Right atrium auricular region (tissue), 2 donors: ENCODE data around the gene PAGE4. TPM values are rescaled to one million over a fixed set of nuclear protein-coding genes. Genes with fewer than 3 reads are reported as not detected.

ENCODE experiments used
- DNase-seq: peaks from one replicate; pipeline ENCODE4 v3.0.0-alpha.2; 2019; ENCODE audit warnings: low spot score
- H3K27ac ChIP-seq, 2 donors: fragments of 200-600 bp; sonication (generic); 1 replicate in 1 of 2; 2 replicates in 1 of 2; pipeline ENCODE4 v1.5.1; 2016 to 2019
- H3K27me3 ChIP-seq, 2 donors: fragments of 200-600 bp; sonication (generic); one replicate each; pipeline versions ENCODE4 v1.5.1 to v1.6.0; 2017 to 2019
- H3K36me3 ChIP-seq: fragments of 200-600 bp; sonication (generic); one replicate; pipeline ENCODE4 v1.5.1; 2016
- H3K4me1 ChIP-seq, 2 donors: fragments of 200-600 bp; sonication (generic); one replicate each; pipeline versions ENCODE4 v1.5.1 to v1.6.0; 2017 to 2019
- H3K4me3 ChIP-seq, 2 donors: fragments of 200-600 bp; sonication (generic); 1 replicate in 1 of 2; 2 replicates in 1 of 2; pipeline ENCODE4 v1.5.1; 2017 to 2019; ENCODE audit warnings: mild to moderate bottlenecking in 1 of 2, moderate library complexity in 1 of 2
- H3K9me3 ChIP-seq, 2 donors: fragments of 200-600 bp; sonication (generic); one replicate each; pipeline ENCODE4 v1.5.1; 2019
- CTCF ChIP-seq, 2 donors: fragments of 200-600 bp; sonication (generic); IDR thresholded peaks; one replicate each; pipeline ENCODE4 v1.5.1; 2019; ENCODE audit warnings: antibody characterized with exemption in 2 of 2
- total RNA-seq, 2 donors: library from RNA; depleted of rRNA; stranded (reverse); fragments of >200 nt; gene quantifications; one replicate each; pipeline ENCODE4 v1.1.0, GENCODE V29; 2016

Gene PAGE4
- not detected for total RNA-seq

GRCh38 chrX:49829016-49829415, at the start of gene PAGE4:
TSS of gene PAGE4 (plus strand) at chrX:49829303. CDS start at chrX:49830429, 1,126 bp downstream.
- Histone ChIP-seq H3K27ac (no peak within 1 kb of the TSS), H3K4me3 (no peak within 1 kb of the TSS), H3K9me3 (no peaks in the 10 kb centered on the region), H3K4me1 (no peaks in the 10 kb centered on the region), H3K27me3 (peaks cover 0 to 3% of the 10 kb centered on the region in 2 donors), H3K36me3 (no peaks in the 10 kb centered on the region)
- DNase-seq = no peak
- TF ChIP-seq CTCF (IDR thresholded peaks at IDR 0.05) = no peak

- Histone ChIP-seq H3K9me3 (no peaks in the 10 kb centered on the region), H3K4me1 (no peaks in the 10 kb centered on the region), H3K4me3 (no peak overlapping the region), H3K27me3 (no peaks in the 10 kb centered on the region), H3K27ac (no peak overlapping the region), H3K36me3 (no peaks in the 10 kb centered on the region)
- no peak for DNase-seq
- no peak for TF ChIP-seq CTCF (IDR thresholded peaks at IDR 0.05)
Observed at GRCh38 chrX:49784747-49785280, 44.3 kb upstream of the PAGE4 start.

- H3K9me3 ChIP-seq = no peaks in the 10 kb centered on the region
- no peak overlapping the region for H3K27ac ChIP-seq
- DNase-seq = no peak
- H3K36me3 ChIP-seq = no peaks in the 10 kb centered on the region
- no peaks in the 10 kb centered on the region for H3K27me3 ChIP-seq
- no peak for TF ChIP-seq CTCF (IDR thresholded peaks at IDR 0.05)
- H3K4me3 ChIP-seq = no peak overlapping the region
- H3K4me1 ChIP-seq = no peaks in the 10 kb centered on the region
Observed at GRCh38 chrX:49792376-49792775, 36.7 kb upstream of the PAGE4 start.

GRCh38 chrX:49793686-49794085, 35.4 kb upstream of the PAGE4 start:
- H3K27ac ChIP-seq = no peak overlapping the region
- no peaks in the 10 kb centered on the region for H3K27me3 ChIP-seq
- no peaks in the 10 kb centered on the region for H3K4me1 ChIP-seq
- no peak for TF ChIP-seq CTCF (IDR thresholded peaks at IDR 0.05)
- no peaks in the 10 kb centered on the region for H3K36me3 ChIP-seq
- no peak for DNase-seq
- no peak overlapping the region for H3K4me3 ChIP-seq
- peaks cover 0 to 5% of the 10 kb centered on the region in 2 donors for H3K9me3 ChIP-seq

GRCh38 chrX:49799828-49800227, 29.3 kb upstream of the PAGE4 start:
- Histone ChIP-seq H3K4me3 (no peak overlapping the region), H3K27ac (no peak overlapping the region), H3K27me3 (no peaks in the 10 kb centered on the region), H3K36me3 (no peaks in the 10 kb centered on the region), H3K9me3 (peaks cover 0 to 12% of the 10 kb centered on the region in 2 donors), H3K4me1 (no peaks in the 10 kb centered on the region)
- no peak for TF ChIP-seq CTCF (IDR thresholded peaks at IDR 0.05)
- no peak for DNase-seq
